Fibroblast of mammary gland (primary cell): ENCODE measurements around the gene PLEKHF1.

Source experiments
- DNase-seq: peaks from one replicate; pipeline ENCODE4 v3.0.0-alpha.2; 2010; ENCODE audit warnings: low read depth
- H3K4me3 ChIP-seq: 2 replicates; pipeline ENCODE4 v1.5.1; 2011; ENCODE audit warnings: low read depth, mild to moderate bottlenecking, low read length, moderate library complexity; ENCODE audit not compliant: control insufficient read depth
- CTCF ChIP-seq: conservative IDR thresholded peaks from 2 replicates; pipeline ENCODE4 v1.5.1; 2011; ENCODE audit warnings: low read depth, low read length, inconsistent platforms; ENCODE audit not compliant: control insufficient read depth, insufficient read depth

Gene PLEKHF1

GRCh38 chr19:29671393-29672160, 6.3 kb downstream of the PLEKHF1 start:
- H3K4me3 ChIP-seq = no peak overlapping the region
- TF ChIP-seq CTCF = peak; percentile 24
- peak; percentile 66 for DNase-seq

GRCh38 chr19:29672319-29672932, 7.2 kb downstream of the PLEKHF1 start:
- DNase-seq = no peak
- no peak overlapping the region for H3K4me3 ChIP-seq
- no peak for TF ChIP-seq CTCF

GRCh38 chr19:29672933-29673336, 7.7 kb downstream of the PLEKHF1 start:
- no peak for DNase-seq
- TF ChIP-seq CTCF = no peak
- no peak overlapping the region for H3K4me3 ChIP-seq

- no peak for DNase-seq
- no peak overlapping the region for H3K4me3 ChIP-seq
- TF ChIP-seq CTCF = no peak
Measured at GRCh38 chr19:29673451-29674371, 8.4 kb downstream of the PLEKHF1 start.

GRCh38 chr19:29674374-29675119, 9.3 kb downstream of the PLEKHF1 start:
- TF ChIP-seq CTCF = no peak
- no peak overlapping the region for H3K4me3 ChIP-seq
- no peak for DNase-seq

GRCh38 chr19:29675120-29675649, 9.9 kb downstream of the PLEKHF1 start:
- no peak overlapping the region for H3K4me3 ChIP-seq
- no peak for DNase-seq
- no peak for TF ChIP-seq CTCF
